ENCODE data around the gene SKIL.

The SKIL gene

DNA sequence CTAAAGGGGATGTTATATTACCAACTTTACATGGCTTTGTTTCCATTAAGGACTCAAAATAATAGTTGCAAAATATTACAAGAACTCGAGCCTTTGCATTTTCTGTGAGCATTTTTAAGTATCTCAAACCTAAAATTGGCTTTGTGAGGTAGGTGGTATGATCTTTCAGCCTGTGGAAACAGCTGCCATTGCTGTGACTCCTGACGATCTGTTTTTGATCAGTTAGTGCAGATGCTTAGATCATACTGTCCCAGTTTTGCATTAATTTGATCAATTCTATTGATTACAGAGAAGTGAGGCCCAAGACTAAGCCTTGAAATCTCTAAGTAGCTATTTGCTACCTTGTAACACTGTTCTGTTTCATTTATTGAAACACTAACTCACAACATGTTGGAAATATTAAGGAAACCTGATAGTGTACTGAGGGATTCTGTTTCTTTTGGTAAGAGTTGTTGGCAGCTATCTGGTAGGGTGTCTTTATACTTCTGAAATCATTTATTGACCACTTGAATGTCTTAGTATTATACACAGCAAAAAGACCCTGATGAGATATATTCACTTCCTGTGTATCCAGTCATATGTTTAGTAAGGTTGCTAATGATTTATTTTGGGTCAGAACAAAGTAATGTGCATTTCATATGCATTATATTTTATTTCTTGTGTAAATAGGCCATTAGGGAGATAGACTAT, 14.8 kb downstream of the SKIL start:
- H3K4me3 ChIP-seq (ENCODE audit: control insufficient read depth, low read depth, low read length), result no peak overlapping the region
- TF ChIP-seq, protein P1, sequence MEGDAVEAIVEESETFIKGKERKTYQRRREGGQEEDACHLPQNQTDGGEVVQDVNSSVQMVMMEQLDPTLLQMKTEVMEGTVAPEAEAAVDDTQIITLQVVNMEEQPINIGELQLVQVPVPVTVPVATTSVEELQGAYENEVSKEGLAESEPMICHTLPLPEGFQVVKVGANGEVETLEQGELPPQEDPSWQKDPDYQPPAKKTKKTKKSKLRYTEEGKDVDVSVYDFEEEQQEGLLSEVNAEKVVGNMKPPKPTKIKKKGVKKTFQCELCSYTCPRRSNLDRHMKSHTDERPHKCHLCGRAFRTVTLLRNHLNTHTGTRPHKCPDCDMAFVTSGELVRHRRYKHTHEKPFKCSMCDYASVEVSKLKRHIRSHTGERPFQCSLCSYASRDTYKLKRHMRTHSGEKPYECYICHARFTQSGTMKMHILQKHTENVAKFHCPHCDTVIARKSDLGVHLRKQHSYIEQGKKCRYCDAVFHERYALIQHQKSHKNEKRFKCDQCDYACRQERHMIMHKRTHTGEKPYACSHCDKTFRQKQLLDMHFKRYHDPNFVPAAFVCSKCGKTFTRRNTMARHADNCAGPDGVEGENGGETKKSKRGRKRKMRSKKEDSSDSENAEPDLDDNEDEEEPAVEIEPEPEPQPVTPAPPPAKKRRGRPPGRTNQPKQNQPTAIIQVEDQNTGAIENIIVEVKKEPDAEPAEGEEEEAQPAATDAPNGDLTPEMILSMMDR (conservative IDR thresholded peaks at IDR 0.05; ENCODE audit: control insufficient read depth, insufficient read depth, low read depth, low read length), result no peak
- DNase-seq (ENCODE audit: low read depth), result no peak

- peak; percentile 43 for DNase-seq (ENCODE audit: low read depth)
- TF ChIP-seq, protein P1 (conservative IDR thresholded peaks at IDR 0.05; ENCODE audit: control insufficient read depth, insufficient read depth, low read depth, low read length), result no peak
These were observed 26.1 kb downstream of the SKIL start for GRCh38 chr3:170383567-170383966.

DNA sequence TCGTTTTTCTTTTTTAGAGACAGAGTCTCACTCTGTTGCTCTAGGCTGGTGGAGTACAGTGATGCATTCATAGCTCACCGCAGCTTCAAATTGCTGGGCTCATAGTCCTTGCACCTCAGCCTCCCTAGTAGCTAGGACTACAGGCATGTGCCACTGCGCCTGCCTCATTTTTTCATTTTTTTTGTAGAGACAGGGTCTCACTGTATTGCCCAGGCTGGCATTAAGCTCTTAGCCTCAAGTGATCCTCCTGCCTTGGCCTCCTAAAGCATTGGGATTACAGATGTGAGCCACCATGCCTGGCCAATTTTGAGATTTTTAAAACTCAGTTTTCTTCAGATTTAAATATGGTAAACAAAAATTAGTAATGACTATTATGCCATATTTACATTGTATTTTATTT, 29.0 kb downstream of the SKIL start:
- TF ChIP-seq, protein P1 (conservative IDR thresholded peaks at IDR 0.05; ENCODE audit: control insufficient read depth, insufficient read depth, low read depth, low read length), result no peak
- DNase-seq (ENCODE audit: low read depth), result no peak
- H3K4me3 ChIP-seq (ENCODE audit: control insufficient read depth, low read depth, low read length), result no peak overlapping the region

More at GRCh38 chr3:170383567-170383966, 26.1 kb downstream of the SKIL start:
- H3K4me3 ChIP-seq (ENCODE audit: control insufficient read depth, low read depth, low read length), result no peak overlapping the region

DNA sequence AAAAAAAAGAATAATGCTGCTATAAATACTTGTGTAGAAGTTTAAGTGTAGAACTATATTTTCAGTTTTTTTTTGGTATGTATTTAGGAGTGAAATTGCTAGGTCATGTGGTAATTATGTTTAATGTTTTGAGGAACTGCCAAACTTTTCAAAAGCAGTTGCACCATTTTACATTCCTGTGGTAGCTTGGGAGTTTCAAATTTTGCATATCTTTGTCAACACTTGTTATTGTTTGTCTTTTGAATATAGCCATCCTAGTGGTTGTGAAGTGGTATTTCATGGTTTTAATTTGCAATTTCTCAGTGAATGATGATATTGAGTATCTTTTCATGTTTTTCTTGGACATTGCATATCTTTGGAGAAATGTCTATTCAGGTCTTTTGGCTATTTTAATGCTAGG, 30.4 kb downstream of the SKIL start:
- peak; percentile 47 for DNase-seq (ENCODE audit: low read depth)
- TF ChIP-seq, protein P1 (conservative IDR thresholded peaks at IDR 0.05; ENCODE audit: control insufficient read depth, insufficient read depth, low read depth, low read length), result peak; percentile 16
- no peak overlapping the region for H3K4me3 ChIP-seq (ENCODE audit: control insufficient read depth, low read depth, low read length)

DNA sequence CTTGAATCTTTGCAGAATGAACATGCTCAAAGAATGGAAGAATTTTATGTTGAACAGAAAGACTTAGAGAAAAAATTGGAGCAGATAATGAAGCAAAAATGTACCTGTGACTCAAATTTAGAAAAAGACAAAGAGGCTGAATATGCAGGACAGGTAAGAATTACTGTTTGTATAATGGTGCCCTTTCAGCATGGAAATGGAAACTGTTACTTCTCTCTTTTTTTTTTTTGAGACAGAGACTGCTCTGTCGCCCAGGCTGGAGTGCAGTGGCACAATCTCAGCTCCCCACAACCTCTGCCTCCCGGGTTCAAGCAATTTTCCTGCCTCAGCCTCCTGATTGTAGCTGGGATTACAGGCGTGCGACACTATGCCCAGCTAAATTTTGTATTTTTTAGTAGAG, 33.6 kb downstream of the SKIL start:
- TF ChIP-seq, protein P1 (conservative IDR thresholded peaks at IDR 0.05; ENCODE audit: control insufficient read depth, insufficient read depth, low read depth, low read length), result no peak
- H3K4me3 ChIP-seq (ENCODE audit: control insufficient read depth, low read depth, low read length), result no peak overlapping the region
- DNase-seq (ENCODE audit: low read depth), result no peak

GRCh38 chr3:170397685-170398084, 40.2 kb downstream of the SKIL start:
- H3K4me3 ChIP-seq (ENCODE audit: control insufficient read depth, low read depth, low read length), result no peak overlapping the region
- TF ChIP-seq, protein P1 (conservative IDR thresholded peaks at IDR 0.05; ENCODE audit: control insufficient read depth, insufficient read depth, low read depth, low read length), result no peak
- no peak for DNase-seq (ENCODE audit: low read depth)

Data from fibroblast of mammary gland (primary cell).